ENCODE data around the gene GLCE. TPM values are rescaled to one million over a fixed set of nuclear protein-coding genes. Genes with fewer than 3 reads are reported as not detected.

GLCE gene
- total RNA-seq, 1 donor from 2014 or later = 33.8 TPM

DNA sequence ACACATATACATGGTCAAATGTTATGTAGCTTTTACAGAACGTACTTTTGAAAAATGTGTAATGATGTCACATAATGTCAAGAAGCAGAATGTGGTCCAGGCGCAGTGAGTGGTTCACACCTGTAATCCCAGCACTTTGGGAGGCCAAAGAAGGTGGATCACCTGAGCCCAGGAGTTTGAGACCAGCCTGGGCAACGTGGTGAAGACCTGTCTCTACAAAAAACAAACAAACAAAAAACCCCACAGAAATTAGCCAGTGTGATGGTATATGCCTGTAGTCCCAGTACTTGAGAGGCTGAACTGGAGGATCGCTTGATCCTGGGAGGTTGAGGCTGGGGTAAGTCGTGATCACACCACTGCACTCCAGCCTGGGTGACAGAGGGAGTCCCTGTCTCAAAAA, 15.9 kb upstream of the GLCE start:
- no peak for DNase-seq (ENCODE audit: extremely low spot score, unreplicated experiment)
- no peaks in the 10 kb centered on the region for H3K36me3 Mint-ChIP-seq
- H3K27me3 Mint-ChIP-seq = peaks cover 12% of the 10 kb centered on the region
- peak overlapping the region; percentile 10 for H3K27ac Mint-ChIP-seq
- H3K9me3 Mint-ChIP-seq = no peaks in the 10 kb centered on the region
- H3K4me1 Mint-ChIP-seq (ENCODE audit: unreplicated experiment) = peaks cover 35% of the 10 kb centered on the region
- TF ChIP-seq, protein P1, sequence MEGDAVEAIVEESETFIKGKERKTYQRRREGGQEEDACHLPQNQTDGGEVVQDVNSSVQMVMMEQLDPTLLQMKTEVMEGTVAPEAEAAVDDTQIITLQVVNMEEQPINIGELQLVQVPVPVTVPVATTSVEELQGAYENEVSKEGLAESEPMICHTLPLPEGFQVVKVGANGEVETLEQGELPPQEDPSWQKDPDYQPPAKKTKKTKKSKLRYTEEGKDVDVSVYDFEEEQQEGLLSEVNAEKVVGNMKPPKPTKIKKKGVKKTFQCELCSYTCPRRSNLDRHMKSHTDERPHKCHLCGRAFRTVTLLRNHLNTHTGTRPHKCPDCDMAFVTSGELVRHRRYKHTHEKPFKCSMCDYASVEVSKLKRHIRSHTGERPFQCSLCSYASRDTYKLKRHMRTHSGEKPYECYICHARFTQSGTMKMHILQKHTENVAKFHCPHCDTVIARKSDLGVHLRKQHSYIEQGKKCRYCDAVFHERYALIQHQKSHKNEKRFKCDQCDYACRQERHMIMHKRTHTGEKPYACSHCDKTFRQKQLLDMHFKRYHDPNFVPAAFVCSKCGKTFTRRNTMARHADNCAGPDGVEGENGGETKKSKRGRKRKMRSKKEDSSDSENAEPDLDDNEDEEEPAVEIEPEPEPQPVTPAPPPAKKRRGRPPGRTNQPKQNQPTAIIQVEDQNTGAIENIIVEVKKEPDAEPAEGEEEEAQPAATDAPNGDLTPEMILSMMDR (conservative IDR thresholded peaks at IDR 0.05) = no peak
- no peak overlapping the region for H3K4me3 Mint-ChIP-seq

DNA sequence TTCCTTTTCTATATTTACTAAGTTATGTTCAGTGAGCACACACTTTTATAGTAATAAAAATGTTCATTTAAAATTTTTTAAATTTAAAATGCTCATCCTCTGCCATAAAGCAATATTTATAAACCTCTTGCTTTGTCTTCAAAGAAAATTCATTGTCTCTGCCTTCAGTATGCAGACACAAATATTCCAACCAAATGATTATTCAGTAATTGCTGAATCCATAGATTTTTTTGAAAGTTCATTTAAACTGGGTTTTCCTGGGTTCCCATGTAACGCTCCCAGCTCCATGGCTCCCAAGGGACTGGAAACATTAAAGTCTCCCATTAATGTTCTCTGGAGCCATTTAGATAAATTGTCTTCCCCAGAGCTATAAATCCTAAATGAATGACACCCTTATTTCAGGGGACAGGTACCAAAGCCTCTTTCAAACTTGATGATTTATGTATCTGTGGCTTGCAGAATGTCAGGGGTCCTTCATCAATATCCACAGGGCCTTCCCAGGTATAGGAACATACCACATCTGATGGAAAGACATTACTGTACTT, 15.2 kb upstream of the GLCE start:
- no peaks in the 10 kb centered on the region for H3K9me3 Mint-ChIP-seq
- H3K4me1 Mint-ChIP-seq (ENCODE audit: unreplicated experiment) = peaks cover 35% of the 10 kb centered on the region
- no peaks in the 10 kb centered on the region for H3K36me3 Mint-ChIP-seq
- no peak overlapping the region for H3K27ac Mint-ChIP-seq
- TF ChIP-seq, protein P1 (conservative IDR thresholded peaks at IDR 0.05) = no peak
- H3K27me3 Mint-ChIP-seq = peaks cover 15% of the 10 kb centered on the region
- DNase-seq (ENCODE audit: extremely low spot score, unreplicated experiment) = no peak
- no peak overlapping the region for H3K4me3 Mint-ChIP-seq

DNA sequence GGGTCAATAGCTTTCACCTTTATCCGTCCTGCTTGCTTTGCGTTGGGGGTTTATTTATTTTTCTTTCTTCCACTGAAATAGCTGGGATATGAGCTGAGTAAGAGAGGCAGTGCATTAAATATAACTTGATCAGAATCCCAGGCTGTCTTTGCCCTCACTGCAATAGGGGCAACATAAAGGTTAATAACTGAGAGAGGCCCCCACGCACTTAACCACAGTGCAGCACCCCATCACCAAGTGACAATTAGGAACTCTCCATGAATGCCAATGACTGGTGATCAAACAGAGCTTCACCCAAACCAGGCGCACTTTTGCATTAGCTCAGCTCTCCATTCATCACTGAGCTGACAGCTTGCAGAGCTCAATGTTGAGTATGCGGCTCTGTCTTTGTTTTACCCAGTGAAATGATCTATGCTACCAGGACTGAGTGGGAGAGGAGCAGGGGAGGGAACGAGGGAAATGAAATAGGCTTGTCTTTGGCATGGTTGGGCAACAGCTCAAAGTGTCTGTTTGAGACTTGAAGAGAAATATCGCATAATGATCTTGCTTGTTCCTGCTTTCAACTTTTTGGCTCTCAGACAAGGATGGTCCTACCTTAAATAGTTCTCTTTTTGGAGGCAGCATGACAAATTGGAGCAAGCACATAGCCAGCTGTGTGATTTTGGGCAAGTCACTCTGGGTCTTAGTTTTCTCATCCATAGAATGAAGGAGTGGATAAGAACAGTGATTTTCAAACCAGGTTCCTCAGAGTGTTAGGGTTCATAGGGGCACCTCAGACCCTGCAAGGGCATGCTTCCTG, 14.5 kb upstream of the GLCE start:
- peak overlapping the region; percentile 29 for H3K4me3 Mint-ChIP-seq
- TF ChIP-seq, protein P1 (conservative IDR thresholded peaks at IDR 0.05) = no peak
- H3K36me3 Mint-ChIP-seq = no peaks in the 10 kb centered on the region
- DNase-seq (ENCODE audit: extremely low spot score, unreplicated experiment) = no peak
- H3K27me3 Mint-ChIP-seq = peaks cover 18% of the 10 kb centered on the region
- peaks cover 35% of the 10 kb centered on the region for H3K4me1 Mint-ChIP-seq (ENCODE audit: unreplicated experiment)
- no peaks in the 10 kb centered on the region for H3K9me3 Mint-ChIP-seq
- peak overlapping the region; percentile 37 for H3K27ac Mint-ChIP-seq

DNA sequence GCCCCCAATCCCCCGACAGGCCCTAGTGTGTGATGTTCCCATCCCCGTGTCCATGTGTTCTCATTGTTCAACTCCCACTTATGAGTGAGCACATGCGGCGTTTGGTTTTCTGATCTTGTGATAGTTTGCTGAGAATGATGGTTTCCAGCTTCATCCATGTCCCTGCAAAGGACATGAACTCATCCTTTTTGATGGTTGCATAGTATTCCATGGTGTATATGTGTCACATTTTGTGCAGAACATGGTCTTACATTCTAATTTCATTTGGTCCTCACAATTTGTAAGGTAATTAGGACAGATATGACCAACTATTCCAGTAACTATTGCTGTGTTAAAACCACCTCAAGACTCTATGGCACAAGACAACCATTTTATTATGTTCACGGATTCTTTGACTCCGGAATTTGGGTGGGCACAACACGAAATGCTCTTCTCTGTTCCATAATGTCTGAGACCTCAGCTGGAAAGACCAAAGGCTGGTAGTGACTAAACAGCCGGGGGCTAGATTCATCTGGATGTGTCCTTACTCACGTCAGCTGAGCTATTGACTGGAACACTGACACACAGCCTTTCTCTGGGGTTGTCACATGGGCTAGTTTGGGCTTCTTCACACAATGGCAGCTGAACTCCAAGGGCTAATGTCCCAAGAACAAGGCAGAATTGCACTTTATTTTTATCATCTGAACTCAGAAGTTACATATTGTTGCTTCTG, 13.6 kb upstream of the GLCE start:
- no peak overlapping the region for H3K4me3 Mint-ChIP-seq
- H3K4me1 Mint-ChIP-seq (ENCODE audit: unreplicated experiment) = peaks cover 33% of the 10 kb centered on the region
- H3K27me3 Mint-ChIP-seq = peaks cover 18% of the 10 kb centered on the region
- no peaks in the 10 kb centered on the region for H3K36me3 Mint-ChIP-seq
- no peak for DNase-seq (ENCODE audit: extremely low spot score, unreplicated experiment)
- no peak overlapping the region for H3K27ac Mint-ChIP-seq
- TF ChIP-seq, protein P1 (conservative IDR thresholded peaks at IDR 0.05) = no peak
- no peaks in the 10 kb centered on the region for H3K9me3 Mint-ChIP-seq

DNA sequence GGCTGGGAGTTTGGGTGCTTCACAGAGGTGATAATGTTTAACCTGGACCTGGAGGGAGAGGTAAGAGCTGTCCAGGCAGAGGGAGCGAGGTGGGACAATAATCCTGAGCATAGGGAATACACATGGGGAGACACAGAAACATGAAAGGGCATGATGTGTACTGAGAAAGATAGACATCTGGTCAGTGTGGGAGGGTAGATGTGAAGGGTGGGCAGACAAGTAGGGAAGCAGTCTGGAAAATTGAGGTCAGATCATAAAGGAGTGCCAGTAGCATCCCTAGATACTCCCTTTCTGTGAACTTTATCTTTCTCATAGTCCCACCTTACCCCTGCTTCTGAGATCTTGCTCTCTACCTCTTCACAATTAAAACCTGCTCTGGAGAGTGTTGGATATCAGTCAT, 12.0 kb upstream of the GLCE start:
- TF ChIP-seq, protein P1 (conservative IDR thresholded peaks at IDR 0.05) = no peak
- no peaks in the 10 kb centered on the region for H3K36me3 Mint-ChIP-seq
- H3K9me3 Mint-ChIP-seq = no peaks in the 10 kb centered on the region
- peaks cover 22% of the 10 kb centered on the region for H3K4me1 Mint-ChIP-seq (ENCODE audit: unreplicated experiment)
- H3K27me3 Mint-ChIP-seq = peaks cover 18% of the 10 kb centered on the region
- no peak overlapping the region for H3K27ac Mint-ChIP-seq
- DNase-seq (ENCODE audit: extremely low spot score, unreplicated experiment) = no peak
- H3K4me3 Mint-ChIP-seq = no peak overlapping the region

Data from type B pancreatic cell (in vitro differentiated cells).